GM19324 (cell line): ENCODE measurements around the gene URB1.
"Not testable (repeated sequence)": the region's sequence is repeated elsewhere in the genome, so short reads cannot be mapped to it uniquely, and the experiment has no call there.

ENCODE experiments used
- ATAC-seq: cut with Tn5 transposase; IDR thresholded peaks from one replicate; pipeline ENCODE4 v1.9.1; 2021; ENCODE audit warnings: mild to moderate bottlenecking, moderate library complexity; ENCODE audit not compliant: unreplicated experiment, low FRiP score

Gene URB1

GRCh38 chr21:32328595-32328994 is 64.2 kb downstream of the URB1 start:
- no peak for ATAC-seq

GRCh38 chr21:32325706-32326105 is 67.1 kb downstream of the URB1 start:
- no peak for ATAC-seq

- ATAC-seq, result no peak
These were observed 70.1 kb downstream of the URB1 start for GRCh38 chr21:32322676-32323075.

- no peak for ATAC-seq
These were observed 70.7 kb downstream of the URB1 start for GRCh38 chr21:32322103-32322502.

- ATAC-seq, result no peak
These were observed 71.3 kb downstream of the URB1 start for GRCh38 chr21:32321480-32321879.

- ATAC-seq, result no peak
These were observed 72.1 kb downstream of the URB1 start for GRCh38 chr21:32320726-32321125.

GRCh38 chr21:32320059-32320458 is 72.8 kb downstream of the URB1 start:
- no peak for ATAC-seq

GRCh38 chr21:32319012-32319411 is 73.8 kb downstream of the URB1 start:
- ATAC-seq, result no peak

- ATAC-seq, result no peak
These were observed 75.1 kb downstream of the URB1 start for GRCh38 chr21:32317726-32318125.

GRCh38 chr21:32316361-32317215 is 76.2 kb downstream of the URB1 start:
- no peak for ATAC-seq

GRCh38 chr21:32315511-32316281 is 77.1 kb downstream of the URB1 start:
- ATAC-seq, result no peak

- no peak for ATAC-seq
These were observed 78.0 kb downstream of the URB1 start for GRCh38 chr21:32314806-32315205.

- ATAC-seq, result no peak
These were observed 79.8 kb downstream of the URB1 start for GRCh38 chr21:32312976-32313375.

GRCh38 chr21:32312326-32312725 is 80.5 kb downstream of the URB1 start:
- no peak for ATAC-seq

GRCh38 chr21:32311621-32312020 is 81.2 kb downstream of the URB1 start:
- no peak for ATAC-seq

- not testable (repeated sequence) for ATAC-seq
These were observed 81.8 kb downstream of the URB1 start for GRCh38 chr21:32310976-32311375.

GRCh38 chr21:32309906-32310460 is 82.8 kb downstream of the URB1 start:
- no peak for ATAC-seq

GRCh38 chr21:32308696-32309095 is 84.1 kb downstream of the URB1 start:
- ATAC-seq, result no peak

- no peak for ATAC-seq
These were observed 85.1 kb downstream of the URB1 start for GRCh38 chr21:32307706-32308105.

- no peak for ATAC-seq
These were observed 86.6 kb downstream of the URB1 start for GRCh38 chr21:32306021-32306780.

- no peak for ATAC-seq
These were observed 87.8 kb downstream of the URB1 start for GRCh38 chr21:32304998-32305397.
